Measurements from ENCODE around the gene ETV6. TPM values are rescaled to one million over a fixed set of nuclear protein-coding genes. Genes with fewer than 3 reads are reported as not detected.

ETV6 gene
- polyA plus RNA-seq, 2 of the 4 experiments (the other 2 are of a cell fraction), result 4.0 to 7.0 TPM

- H3K4me3 ChIP-seq, result no peak overlapping the region
- ATAC-seq, result no peak
- DNase-seq (ENCODE audit: low read depth in 1 of 2, low spot score in 1 of 2), result no peak
- 94% methylated on average over 4 of the region's 4 CpGs for WGBS (ENCODE audit: missing lambda C conversion rate)
- no peak for TF ChIP-seq JUNB (IDR thresholded peaks at IDR 0.05)
- TF ChIP-seq MAFK (IDR thresholded peaks at IDR 0.05; ENCODE audit: partially characterized antibody), result no peak
- ChIA-PET CTCF (no interaction called here), POLR2A (no interaction called here)
- no peak for FAIRE-seq
- H3K4me1 ChIP-seq, result no peaks in the 10 kb centered on the region
- no peak overlapping the region for H3K27ac ChIP-seq
- no peak overlapping the region for H3K4me2 ChIP-seq
- no peaks in the 10 kb centered on the region for H3K9me3 ChIP-seq
Measured at GRCh38 chr12:11893998-11894397, 244.5 kb downstream of the ETV6 start.

GRCh38 chr12:11894890-11895289 is 245.4 kb downstream of the ETV6 start:
- 91% methylated on average over 4 of the region's 4 CpGs for WGBS (ENCODE audit: missing lambda C conversion rate)
- ChIA-PET CTCF (no interaction called here), POLR2A (no interaction called here)
- ATAC-seq (no peak), DNase-seq (ENCODE audit: low read depth in 1 of 2, low spot score in 1 of 2) (no peak), FAIRE-seq (no peak)
- H3K4me2 ChIP-seq, result no peak overlapping the region
- no peaks in the 10 kb centered on the region for H3K4me1 ChIP-seq
- H3K4me3 ChIP-seq, result no peak overlapping the region
- no peak for TF ChIP-seq ESRRA (IDR thresholded peaks at IDR 0.05; ENCODE audit: borderline replicate concordance, low read length)
- no peak for TF ChIP-seq EHF (CRISPR knock-in tag; IDR thresholded peaks at IDR 0.05)
- no peak for TF ChIP-seq EP300 (IDR thresholded peaks at IDR 0.05)
- no peak for TF ChIP-seq CEBPB (IDR thresholded peaks at IDR 0.05)
- no peak for TF ChIP-seq HDAC2 (IDR thresholded peaks at IDR 0.05)
- no peak for TF ChIP-seq PBX3 (IDR thresholded peaks at IDR 0.05)
- TF ChIP-seq FOSL2 (IDR thresholded peaks at IDR 0.05), result no peak
- TF ChIP-seq FOSL2 (CRISPR knock-in tag; IDR thresholded peaks at IDR 0.05), result no peak
- no peak for TF ChIP-seq RAD21 (conservative IDR thresholded peaks at IDR 0.05 in 1 of 2, IDR thresholded peaks at IDR 0.05 in 1 of 2)
- TF ChIP-seq ATOH8 (CRISPR knock-in tag; IDR thresholded peaks at IDR 0.05; ENCODE audit: low read depth), result no peak
- no peak for TF ChIP-seq HEYL (CRISPR knock-in tag; IDR thresholded peaks at IDR 0.05)
- TF ChIP-seq CBX2 (IDR thresholded peaks at IDR 0.05; ENCODE audit: borderline replicate concordance, low read depth), result no peak
- no peak for TF ChIP-seq KDM1A (IDR thresholded peaks at IDR 0.05; ENCODE audit: low read depth)
- no peak for TF ChIP-seq USF2 (IDR thresholded peaks at IDR 0.05)
- no peak for TF ChIP-seq POLR2A (IDR thresholded peaks at IDR 0.05; ENCODE audit: low read length)
- no peak for TF ChIP-seq BHLHE40 (IDR thresholded peaks at IDR 0.05; ENCODE audit: low read depth, low read length)
- H3K27ac ChIP-seq, result no peak overlapping the region
- H3K9me3 ChIP-seq, result no peaks in the 10 kb centered on the region

- FAIRE-seq (no peak), ATAC-seq (no peak; a peak in 1 of 6 replicates), DNase-seq (ENCODE audit: low read depth in 1 of 2, low spot score in 1 of 2) (no peak)
- H3K4me3 ChIP-seq, result no peak overlapping the region
- no peaks in the 10 kb centered on the region for H3K9me3 ChIP-seq
- ChIA-PET POLR2A (no interaction called here), CTCF (interaction anchor here (1.2 kb wide), 1 partner anchor 42 kb away, joined by 3 read pairs; no protein-coding TSS in a partner anchor)
- H3K27ac ChIP-seq, result no peak overlapping the region
- 90% methylated on average over 7 of the region's 7 CpGs for WGBS (ENCODE audit: missing lambda C conversion rate)
- no peaks in the 10 kb centered on the region for H3K4me1 ChIP-seq
- no peak overlapping the region for H3K4me2 ChIP-seq
- TF ChIP-seq BCL3 (IDR thresholded peaks at IDR 0.05), result no peak
- TF ChIP-seq EHF (CRISPR knock-in tag; IDR thresholded peaks at IDR 0.05), result no peak
- TF ChIP-seq E2F6 (IDR thresholded peaks at IDR 0.05; ENCODE audit: borderline replicate concordance, low read depth), result no peak
- TF ChIP-seq FOXS1 (CRISPR knock-in tag; IDR thresholded peaks at IDR 0.05), result no peak
- no peak for TF ChIP-seq USF2 (IDR thresholded peaks at IDR 0.05)
- TF ChIP-seq SREBF2 (IDR thresholded peaks at IDR 0.05), result no peak
- TF ChIP-seq FOSB (CRISPR knock-in tag; IDR thresholded peaks at IDR 0.05), result no peak
- TF ChIP-seq CBX2 (IDR thresholded peaks at IDR 0.05; ENCODE audit: borderline replicate concordance, low read depth), result no peak
- no peak for TF ChIP-seq RNF2 (IDR thresholded peaks at IDR 0.05; ENCODE audit: borderline replicate concordance, low read depth)
- no peak for TF ChIP-seq PHF8 (IDR thresholded peaks at IDR 0.05; ENCODE audit: borderline replicate concordance, low read depth)
- no peak for TF ChIP-seq ZNF302 (CRISPR knock-in tag; IDR thresholded peaks at IDR 0.05)
Measured at GRCh38 chr12:11895421-11896078, 246.1 kb downstream of the ETV6 start.

Measured in A549 (cell line).